Panc1 (cell line): ENCODE data around the gene IHH.

Experiments used
- CTCF ChIP-seq: fragments of 450-650 bp; IDR thresholded peaks from 2 replicates; pipeline ENCODE4 v1.5.1; 2017; ENCODE audit warnings: mild to moderate bottlenecking
- POLR2AphosphoS5 ChIP-seq: IDR thresholded peaks from 2 replicates; pipeline ENCODE4 v1.6.1; 2012; ENCODE audit warnings: mild to moderate bottlenecking, low read depth, low read length, moderate library complexity
- REST ChIP-seq, 2 experiments: IDR thresholded peaks; 2 replicates each; pipeline ENCODE4 v1.6.1; 2011 to 2012; ENCODE audit warnings: low read depth in 2 of 2, control low read depth in 1 of 2, low read length in 1 of 2, mild to moderate bottlenecking in 1 of 2, moderate library complexity in 1 of 2; ENCODE audit not compliant: insufficient read depth in 1 of 2
- SIN3A ChIP-seq: IDR thresholded peaks from 2 replicates; pipeline ENCODE4 v1.6.1; 2012; ENCODE audit warnings: low read depth, mild to moderate bottlenecking, low read length, moderate library complexity, borderline replicate concordance; ENCODE audit not compliant: insufficient read depth
- TCF7L2 ChIP-seq: IDR thresholded peaks from 2 replicates; pipeline ENCODE4 v1.6.1; 2011; ENCODE audit warnings: mild to moderate bottlenecking, low read depth, low read length, inconsistent platforms

- TF ChIP-seq POLR2AphosphoS5 (no peak), CTCF (no peak), TCF7L2 (no peak), REST (IDR thresholded peaks at IDR 0.05; ENCODE audit: insufficient read depth in 1 of 2, low read depth in 2 of 2, low read length in 1 of 2) (no peak), SIN3A (no peak)
Observed at GRCh38 chr2:219084791-219085190, 24.1 kb upstream of the IHH start.
